HS-27A (cell line): ENCODE measurements around the gene COG7.
"Not testable (repeated sequence)": the region's sequence is repeated elsewhere in the genome, so short reads cannot be mapped to it uniquely, and the experiment has no call there.

ENCODE experiments used
- DNase-seq: peaks from one replicate; pipeline ENCODE4 v3.0.0-alpha.2; 2012; ENCODE audit warnings: low read depth, missing footprints

Gene COG7

DNA sequence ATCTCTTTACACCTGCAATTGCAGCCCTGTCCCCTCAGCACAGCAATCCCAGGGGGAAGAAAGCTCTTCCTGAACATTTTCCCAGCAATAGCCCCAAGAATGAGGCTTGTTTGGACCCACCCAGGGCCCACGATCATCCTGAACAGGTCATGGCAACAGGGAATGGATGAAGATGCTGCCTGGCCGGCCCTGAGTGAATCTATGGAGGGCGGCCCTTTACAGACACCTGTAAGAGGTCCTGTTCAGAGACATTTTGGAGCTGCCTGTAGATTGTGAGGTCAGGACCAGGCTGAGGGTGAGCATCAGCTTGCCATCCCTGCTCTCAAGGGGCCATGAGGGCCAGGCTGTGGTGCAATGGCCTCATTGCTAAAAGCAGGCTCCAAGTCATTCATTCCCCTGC lies 69.1 kb downstream of the COG7 start:
- DNase-seq = no peak

DNA sequence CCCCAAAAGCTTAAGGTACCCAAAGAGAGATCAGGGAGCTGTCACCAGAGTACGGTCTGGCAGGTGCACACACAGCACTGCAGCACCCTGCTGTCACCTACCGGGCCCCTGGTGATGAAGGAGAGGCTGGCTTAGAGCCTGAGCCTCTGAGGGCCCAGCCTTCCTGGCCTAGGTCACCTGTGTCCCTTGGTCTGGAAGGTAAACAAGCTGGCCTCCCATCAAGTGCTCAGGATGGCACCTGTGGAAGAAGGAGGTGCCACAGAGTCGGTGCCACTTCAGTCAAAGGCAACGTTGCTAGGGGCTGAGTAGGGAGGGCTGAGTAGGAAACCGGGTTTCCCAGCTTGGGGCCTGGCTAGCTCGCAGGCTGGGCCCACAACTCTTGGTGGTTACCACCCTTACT lies 70.7 kb downstream of the COG7 start:
- DNase-seq = no peak

DNA sequence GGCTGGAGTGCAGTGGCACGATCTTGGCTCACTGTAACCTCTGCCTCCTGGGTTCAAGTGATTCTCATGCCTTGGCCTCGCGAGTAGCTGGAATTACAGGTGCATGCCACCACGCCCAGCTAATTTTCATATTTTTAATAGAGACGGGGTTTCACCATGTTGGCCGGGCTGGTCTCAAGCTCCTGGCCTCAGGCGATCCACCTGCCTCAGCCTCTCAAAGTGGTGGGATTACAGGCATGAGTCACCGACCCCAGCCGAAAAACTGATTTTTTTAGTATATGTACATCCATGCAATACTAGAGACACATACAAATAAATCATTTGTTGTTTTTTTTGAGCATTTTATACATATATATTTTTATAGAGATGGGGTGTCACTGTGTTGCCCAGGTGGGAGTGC lies 71.3 kb downstream of the COG7 start:
- DNase-seq = not testable (repeated sequence)

DNA sequence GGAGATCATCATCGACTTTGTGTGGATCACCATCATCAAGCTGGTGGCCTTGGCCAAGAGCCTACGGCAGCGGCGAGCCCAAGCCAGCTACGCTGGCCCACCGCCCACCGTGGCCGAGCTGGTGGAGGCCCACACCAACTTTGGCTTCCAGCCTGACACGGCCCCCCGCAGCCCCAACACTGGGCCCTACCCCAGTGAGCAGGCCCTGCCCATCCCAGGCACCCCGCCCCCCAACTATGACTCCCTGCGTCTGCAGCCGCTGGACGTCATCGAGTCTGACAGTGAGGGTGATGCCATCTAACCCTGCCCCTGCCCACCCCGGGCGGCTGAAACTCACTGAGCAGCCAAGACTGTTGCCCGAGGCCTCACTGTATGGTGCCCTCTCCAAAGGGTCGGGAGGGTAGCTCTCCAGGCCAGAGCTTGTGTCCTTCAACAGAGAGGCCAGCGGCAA lies 72.5 kb downstream of the COG7 start:
- DNase-seq = no peak

DNA sequence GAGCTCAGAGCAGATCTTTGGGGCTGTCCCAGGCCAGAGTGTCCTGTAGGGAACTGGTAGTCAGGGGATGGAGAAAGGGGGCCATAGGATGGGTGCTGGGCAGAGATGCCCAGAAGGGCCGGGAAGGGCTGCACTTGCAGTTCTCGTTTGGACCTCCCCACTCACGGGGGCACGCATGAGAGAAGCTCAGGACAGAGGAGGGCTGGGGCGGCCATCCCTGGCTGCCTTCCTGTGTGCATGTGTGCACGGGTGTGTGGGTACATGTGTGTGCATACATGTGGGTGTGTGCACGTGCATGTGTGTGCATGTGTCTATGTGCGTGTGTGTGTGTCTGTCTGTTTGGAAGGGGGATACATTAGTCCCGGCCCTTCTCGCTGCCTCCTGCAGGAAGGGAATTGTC lies 73.3 kb downstream of the COG7 start:
- no peak for DNase-seq

DNA sequence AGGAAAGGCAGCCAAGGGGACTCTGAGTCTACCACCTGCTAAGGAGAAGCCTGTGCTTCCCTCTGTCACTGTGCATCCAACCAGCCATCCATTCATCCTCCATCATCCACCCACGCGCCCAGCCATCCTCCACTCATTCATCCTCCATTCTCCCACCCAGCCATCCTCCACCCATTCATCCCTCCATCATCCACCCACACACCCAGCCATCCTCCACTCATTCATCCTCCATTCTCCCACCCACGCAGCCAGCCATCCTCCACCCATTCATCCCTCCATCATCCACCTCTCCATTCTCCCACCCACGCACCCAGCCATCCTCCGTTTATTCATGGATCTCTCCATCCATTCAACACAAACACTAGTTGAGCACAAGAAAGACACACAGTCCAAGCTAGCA lies 74.1 kb downstream of the COG7 start:
- no peak for DNase-seq

DNA sequence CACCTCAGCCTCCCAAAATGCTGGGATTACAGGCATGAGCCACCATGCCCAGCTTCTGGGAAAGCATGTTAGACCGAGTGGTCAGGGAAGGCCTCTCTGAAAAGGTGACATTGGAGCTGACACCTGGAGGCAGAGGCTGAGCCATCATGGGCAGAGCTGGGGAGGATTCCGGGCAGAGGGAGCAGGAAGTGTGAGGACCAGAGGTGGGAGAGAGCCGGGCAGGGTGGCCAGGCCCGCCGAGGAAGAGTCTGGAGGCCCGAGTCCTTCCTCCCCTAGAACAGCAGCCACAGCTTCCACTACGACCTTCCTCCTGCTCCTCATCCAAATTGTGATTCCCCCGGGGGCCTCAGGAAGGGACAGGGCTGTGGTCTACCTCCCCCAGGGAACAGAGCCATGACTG lies 74.7 kb downstream of the COG7 start:
- DNase-seq = no peak

DNA sequence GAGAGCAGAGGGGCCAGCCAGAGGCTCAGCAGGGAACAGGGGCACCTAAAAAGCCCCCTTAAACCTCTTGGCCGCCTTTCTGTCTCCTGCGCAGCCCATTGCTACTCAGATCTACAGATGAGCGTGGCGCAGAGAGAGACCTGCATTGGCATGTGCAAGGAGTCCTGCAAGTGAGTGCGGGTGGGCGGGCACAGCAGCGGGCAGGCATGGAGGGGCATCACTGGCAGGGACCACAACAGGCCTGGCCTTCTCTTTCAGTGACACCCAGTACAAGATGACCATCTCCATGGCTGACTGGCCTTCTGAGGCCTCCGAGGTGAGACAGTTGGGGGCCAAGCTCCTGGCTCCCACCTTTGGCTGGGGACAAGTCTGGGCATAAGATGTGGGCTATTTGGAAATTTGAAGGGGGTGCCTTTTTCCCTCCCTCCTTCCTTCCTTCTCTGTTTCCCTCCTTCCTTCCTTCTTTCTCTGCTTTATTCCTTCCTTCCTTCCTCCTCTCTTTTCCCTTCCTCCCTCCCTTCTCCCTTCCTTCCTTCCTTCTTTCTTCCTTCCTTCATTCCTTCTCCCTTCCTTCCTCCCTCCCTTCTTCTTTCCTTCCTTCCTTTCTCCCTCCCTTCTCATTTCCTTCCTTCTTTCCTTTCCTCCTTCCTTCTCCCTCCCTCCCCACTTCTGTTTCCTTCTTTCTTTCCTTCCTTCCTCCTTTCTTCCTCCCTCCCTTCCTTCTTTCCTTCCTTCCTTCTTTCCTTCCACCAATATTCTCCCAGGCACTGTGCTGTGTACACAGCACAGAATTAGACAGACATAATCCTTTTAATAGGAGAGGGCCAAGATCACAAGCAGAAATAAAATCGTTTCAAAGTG lies 75.7 kb downstream of the COG7 start:
- no peak for DNase-seq

DNA sequence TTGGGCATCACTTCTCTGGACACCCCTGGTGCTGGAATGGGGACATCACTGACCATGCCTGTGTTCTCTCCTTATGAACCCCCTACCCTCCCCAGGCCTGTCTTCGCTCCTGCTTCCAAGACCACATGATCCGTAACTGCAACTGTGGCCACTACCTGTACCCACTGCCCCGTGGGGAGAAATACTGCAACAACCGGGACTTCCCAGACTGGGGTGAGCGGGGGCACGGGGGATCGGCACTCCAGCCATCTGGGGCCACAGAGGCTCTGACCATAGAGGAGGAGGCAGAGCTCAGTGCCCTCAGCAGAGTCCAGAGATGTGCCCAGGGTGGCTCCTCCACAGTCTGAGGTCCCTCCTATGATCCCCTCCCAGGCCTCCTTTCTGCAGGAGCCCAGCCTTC lies 77.3 kb downstream of the COG7 start:
- DNase-seq = no peak

DNA sequence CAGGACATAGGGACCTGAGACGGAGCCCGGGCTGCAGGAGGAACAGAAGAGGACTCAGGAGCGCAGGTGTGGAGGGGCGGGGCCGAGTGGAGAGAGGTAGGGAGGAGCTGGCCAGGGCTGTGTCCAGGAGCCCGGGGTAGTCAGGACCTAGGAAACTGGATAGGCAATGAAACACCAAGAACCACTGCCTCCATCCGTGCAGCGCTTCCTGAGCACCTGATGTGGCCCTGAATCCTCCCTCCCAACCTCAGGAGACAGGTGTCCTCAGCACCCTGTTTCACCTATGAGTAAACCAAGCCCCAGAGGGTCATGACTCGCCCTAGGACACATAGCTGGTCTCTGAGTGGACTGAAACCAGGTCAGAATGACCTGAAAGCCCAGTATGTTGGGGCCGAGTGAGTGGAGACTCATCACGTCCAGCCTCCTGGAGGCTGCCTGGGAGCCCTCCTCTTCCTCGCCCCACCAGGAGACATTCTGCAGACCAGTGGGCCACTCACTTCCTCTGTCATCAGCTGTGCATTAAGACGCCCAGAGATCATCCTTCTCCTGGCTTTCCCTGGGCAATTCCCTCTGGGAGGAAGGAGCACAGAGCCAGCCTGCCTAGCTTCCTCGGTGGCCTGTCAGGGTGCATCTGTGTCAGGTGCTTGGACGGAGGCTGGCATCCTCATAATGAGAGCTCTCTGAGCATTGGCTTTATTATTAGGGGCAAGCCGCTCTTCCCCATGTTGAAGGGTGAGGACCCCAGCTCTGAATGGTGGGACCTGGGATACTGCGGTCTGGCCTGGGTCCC lies 78.1 kb downstream of the COG7 start:
- DNase-seq = no peak

DNA sequence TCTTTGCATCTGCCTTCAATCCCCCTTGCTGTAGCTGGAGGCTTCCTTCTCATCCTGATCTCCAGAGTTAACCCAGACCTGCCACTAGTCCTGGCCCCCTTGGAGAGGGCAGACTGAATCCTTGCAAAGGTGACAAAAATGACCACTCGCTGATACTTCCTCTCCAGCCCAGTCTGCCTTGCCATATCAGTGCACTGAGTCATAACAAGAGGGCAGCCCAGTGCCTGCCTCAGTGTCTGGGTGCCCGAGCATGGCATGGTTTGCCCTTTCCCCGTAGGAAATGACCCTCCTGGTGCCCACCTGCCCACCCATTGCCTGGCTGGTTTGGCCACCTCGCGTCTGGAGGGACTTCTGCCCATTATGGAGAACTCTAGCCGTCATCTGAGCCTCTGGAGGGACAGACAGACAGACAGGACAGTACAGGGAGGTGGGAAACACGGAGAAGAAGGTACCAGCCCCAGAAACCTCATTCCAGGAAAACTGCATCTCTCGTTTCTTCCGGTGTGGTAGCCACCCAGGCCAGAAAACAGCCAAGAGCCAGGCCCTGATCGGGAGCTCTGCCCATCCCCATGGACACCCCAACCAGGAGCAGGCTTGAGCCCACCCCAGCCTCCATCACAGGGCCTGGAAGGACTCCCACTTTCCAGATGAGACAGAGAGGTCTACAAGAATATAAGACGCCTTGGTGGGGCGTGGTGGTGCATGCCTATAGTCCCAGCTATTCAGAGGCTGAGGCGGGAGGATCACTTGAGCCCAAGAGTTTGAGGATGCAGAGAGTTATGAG lies 79.4 kb downstream of the COG7 start:
- no peak for DNase-seq

DNA sequence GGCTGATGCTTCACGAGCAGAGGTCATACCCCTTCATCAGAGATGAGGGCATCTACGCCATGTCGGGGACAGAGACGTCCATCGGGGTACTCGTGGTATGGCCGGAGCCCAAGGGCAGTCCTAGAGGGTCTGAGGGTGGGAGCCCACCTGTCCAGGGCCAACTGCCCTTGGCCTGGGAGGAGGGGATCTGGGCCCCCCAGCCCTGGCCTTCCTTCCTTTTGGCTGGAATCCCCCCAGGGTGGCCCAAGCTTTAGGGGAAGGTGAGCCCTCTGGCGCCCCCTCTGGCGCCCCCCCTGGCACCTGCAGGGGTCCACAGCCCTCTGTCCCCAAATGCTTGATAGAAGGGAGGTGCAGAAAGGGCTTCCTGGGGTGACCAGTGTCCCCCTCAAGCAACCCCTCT lies 81.6 kb downstream of the COG7 start:
- no peak for DNase-seq

DNA sequence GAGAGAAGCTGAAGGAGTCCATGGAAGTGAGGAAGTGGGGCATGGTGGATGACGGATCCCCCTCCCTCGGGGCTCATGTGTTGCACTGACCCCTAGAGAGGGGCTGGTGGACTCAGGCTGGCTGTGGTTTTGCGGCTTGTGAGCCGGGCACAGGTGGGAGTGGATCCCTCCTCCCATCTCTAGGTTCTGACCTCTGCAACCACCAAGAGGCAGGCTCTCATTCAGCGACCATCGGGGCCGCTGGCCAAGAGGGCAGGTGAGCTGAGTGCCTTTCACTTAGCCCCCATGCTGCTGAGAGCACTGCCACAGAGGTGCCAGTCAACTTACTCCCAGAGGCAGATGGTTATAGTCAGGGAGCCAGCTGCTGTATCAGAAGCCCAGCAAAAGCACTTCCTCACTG lies 83.6 kb downstream of the COG7 start:
- no peak for DNase-seq

DNA sequence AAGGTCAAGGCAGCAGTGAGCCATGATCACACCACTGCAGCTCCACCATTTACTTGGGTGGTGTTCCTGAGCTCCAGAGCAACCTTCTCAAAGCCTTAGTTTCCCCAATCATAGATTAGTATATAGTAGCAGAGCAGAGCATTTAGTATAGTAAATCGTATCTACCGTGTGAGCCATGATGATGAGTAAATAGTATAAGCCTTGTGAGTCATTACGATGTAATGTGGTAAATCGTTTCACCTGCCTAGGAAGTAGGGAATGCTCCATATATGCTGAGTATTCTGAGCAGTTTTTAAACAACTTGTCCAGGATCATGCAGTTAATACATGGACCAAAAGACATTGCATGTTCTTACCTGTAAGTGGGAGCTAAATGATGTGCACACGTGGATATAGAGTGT lies 84.5 kb downstream of the COG7 start:
- no peak for DNase-seq

DNA sequence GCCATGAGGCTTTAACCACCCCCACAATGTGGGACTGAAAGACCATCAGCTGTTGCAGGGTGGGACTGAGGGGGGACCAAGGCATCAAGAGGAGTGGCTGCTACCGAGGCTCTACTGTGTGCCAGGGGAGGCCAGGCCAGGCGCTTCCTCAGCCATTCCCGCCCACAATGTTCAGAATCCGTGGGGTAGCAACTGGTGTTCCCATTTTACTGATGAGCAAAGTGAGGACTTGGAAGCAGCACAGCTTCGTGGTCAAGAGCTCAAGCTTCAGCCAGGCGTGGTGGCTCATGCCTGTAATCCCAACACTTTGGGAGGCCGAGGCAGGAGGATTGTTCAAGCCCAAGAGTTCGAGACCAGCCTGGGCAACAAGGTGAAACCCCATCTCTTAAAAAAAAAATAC lies 85.0 kb downstream of the COG7 start:
- DNase-seq = no peak

DNA sequence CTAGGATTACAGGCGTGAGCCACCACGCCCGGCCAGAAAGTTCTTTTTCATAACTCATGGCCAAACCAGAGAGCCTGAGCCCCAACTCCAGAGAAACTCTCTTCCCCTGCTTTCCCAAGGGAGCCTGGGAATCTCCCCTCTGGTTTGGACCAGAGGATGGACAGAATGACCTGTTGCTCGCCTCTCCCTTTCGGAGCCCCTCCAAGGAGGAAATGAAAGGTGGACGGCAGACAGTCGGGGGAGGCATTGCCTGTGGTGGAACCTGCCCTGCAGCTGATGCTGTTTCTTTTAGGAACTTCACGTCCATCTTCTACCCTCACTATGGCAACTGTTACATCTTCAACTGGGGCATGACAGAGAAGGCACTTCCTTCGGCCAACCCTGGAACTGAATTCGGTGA lies 85.4 kb downstream of the COG7 start:
- no peak for DNase-seq

DNA sequence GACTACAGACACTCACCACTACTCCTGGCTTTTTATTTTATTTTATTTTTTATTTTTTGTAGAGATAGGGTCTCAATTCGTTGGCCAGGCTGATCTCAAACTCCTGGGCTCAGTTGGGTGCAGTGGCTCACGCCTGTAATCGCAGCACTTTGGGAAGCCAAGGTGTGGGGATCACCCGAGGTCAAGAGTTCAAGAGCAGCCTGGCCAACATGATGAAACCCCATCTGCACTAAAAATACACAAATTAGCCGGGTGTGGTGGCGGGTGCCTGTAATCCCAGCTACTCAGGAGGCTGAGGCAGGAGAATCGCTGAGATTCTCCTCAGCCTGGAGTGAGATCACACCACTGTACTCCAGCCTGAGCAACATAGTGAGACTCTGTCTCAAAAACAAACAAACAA lies 86.6 kb downstream of the COG7 start:
- DNase-seq = not testable (repeated sequence)

DNA sequence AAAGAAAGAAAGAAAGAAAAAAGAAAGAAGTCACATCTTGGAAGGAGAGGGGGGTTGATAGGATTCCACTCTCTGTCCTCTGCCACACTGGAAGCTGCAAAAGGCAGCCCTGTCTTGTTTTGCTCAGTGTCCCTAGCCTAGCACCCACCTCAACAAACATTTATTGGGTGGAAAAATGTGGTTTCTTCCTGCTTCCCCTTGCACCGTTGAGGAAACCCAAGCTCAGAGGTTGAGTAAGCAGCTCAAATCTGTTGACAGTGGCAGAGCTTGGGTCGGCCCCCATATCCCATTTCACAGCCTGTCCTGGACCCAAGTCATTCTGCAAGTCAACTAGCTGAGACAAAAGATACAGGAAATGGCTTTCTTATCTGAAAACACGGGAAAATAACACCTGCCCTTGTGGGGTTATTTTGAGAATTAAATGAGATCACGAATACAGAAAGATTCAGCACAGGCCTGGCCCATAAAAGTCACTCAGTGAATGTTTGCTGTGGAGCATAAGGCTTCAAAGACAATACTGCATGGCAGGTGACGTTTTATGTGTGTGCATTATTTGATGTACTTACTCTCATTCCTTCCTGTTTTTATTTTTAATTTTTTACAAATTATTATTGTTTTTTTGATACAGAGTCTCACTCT lies 87.3 kb downstream of the COG7 start:
- DNase-seq = no peak

DNA sequence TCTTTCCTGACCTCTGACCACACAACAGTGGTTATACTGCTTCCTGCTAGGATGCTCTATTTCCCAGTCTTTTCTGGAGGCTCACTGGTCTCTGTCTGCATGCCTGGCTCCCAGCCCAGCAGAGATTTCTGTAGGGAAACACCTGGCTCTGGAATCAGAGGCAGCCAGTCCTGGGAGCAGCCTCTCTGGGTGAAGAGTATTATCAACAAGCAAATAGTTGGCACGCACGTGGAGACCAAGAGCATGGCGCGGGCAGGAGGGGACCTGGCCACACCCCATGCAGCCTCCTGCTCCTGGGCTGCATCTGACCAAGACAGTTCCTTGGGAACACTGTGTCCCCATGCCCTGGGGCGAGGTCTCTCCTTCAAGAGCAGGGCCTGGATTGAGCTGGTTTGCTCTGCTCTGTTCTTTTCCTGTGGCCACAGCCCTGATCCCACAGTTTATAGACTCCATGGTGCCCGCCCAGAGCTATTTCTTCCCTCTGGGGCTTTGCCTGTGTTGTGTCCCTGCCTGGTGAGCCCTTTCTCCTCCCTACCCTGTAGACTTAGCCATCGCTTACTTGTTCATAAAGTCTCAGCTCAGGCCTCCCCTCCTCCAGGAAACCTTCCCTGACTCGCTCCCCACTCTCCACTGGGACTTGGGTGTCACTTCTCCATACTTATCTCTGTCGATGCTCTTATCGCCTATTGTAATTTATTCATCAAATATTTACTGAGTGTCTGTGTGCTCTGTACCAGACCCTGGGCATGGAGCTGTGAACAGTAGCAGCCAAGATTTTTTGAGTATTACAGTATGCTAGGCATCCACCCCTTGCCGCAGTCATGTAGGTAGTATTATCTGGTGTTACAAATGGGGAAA lies 90.3 kb downstream of the COG7 start:
- DNase-seq = no peak

DNA sequence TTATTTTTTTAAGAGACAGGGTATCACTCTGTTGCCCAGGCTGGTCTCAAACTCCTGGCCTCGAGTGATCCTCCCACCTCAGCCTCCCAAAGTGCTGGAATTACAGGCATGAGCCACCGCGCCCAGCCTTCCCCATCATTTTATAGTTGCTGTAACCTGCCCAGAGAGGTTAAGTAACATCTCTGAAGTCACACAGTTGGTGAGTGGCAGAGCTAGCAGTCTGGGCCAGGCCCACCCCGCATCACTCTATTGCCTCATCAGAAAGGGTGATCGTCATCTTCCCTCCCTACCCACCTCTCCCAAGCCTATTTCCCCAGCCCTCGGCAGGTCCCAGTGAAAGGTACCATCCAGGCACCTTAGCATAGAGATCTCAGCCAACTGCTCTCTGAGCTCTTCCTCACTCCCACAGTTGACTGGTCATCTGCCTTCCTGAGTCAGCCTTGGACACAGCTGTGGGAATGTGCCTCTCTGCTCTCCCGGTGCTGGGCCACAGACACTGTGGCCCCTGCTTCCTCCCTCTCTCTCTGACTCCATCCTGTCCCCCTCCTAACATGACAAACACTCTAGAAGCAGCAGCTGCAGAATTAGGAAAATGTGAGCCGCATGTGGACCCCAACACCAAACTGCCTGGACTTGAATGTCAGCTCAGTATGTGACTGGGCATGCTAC lies 93.8 kb downstream of the COG7 start:
- DNase-seq = no peak
